Parathyroid adenoma (tissue), 2 donors: Measurements from ENCODE around the gene AKR1C3.

Experiments
- H2AFZ ChIP-seq: fragments of 300-600 bp; sonication (generic); one replicate; pipeline ENCODE4 v1.7.0; 2017; ENCODE audit warnings: antibody characterized with exemption, mild to moderate bottlenecking
- H3K27ac ChIP-seq: fragments of 300-600 bp; sonication (generic); one replicate; pipeline ENCODE4 v1.7.0; 2017
- H3K27me3 ChIP-seq: fragments of 300-600 bp; sonication (generic); one replicate; pipeline ENCODE4 v1.7.0; 2017; ENCODE audit warnings: low read length; ENCODE audit not compliant: control insufficient read depth, insufficient read depth
- H3K36me3 ChIP-seq: fragments of 300-600 bp; sonication (generic); one replicate; pipeline ENCODE4 v1.7.0; 2017; ENCODE audit warnings: low read length; ENCODE audit not compliant: control insufficient read depth, insufficient read depth
- H3K4me1 ChIP-seq: fragments of 300-600 bp; sonication (generic); one replicate; pipeline ENCODE4 v1.7.0; 2017; ENCODE audit warnings: control low read depth
- H3K4me2 ChIP-seq: fragments of 300-600 bp; sonication (generic); one replicate; pipeline ENCODE4 v1.7.0; 2017; ENCODE audit warnings: low read length
- H3K4me3 ChIP-seq: fragments of 300-600 bp; sonication (generic); one replicate; pipeline ENCODE4 v1.7.0; 2017; ENCODE audit warnings: low read depth, low read length
- H3K79me2 ChIP-seq: fragments of 300-600 bp; sonication (generic); one replicate; pipeline ENCODE4 v1.7.0; 2017; ENCODE audit warnings: control low read depth
- H3K9ac ChIP-seq: fragments of 300-600 bp; sonication (generic); one replicate; pipeline ENCODE4 v1.7.0; 2017; ENCODE audit warnings: mild to moderate bottlenecking
- H3K9me3 ChIP-seq: fragments of 300-600 bp; sonication (generic); one replicate; pipeline ENCODE4 v1.7.0; 2017; ENCODE audit warnings: low read length; ENCODE audit not compliant: control insufficient read depth
- CTCF ChIP-seq: fragments of 300-600 bp; sonication (generic); IDR thresholded peaks from one replicate; pipeline ENCODE4 v1.7.0; 2017; ENCODE audit warnings: antibody characterized with exemption, mild to moderate bottlenecking
- donor health status: primary hyperparathyroidism.

Gene AKR1C3

GRCh38 chr10:5079306-5079830 is 14.8 kb upstream of the AKR1C3 start:
- Histone ChIP-seq H3K4me1 (peaks cover 3% of the 10 kb centered on the region), H3K27me3 (no peaks in the 10 kb centered on the region), H3K36me3 (no peaks in the 10 kb centered on the region), H3K9me3 (no peaks in the 10 kb centered on the region), H3K4me2 (no peak overlapping the region), H3K27ac (no peak overlapping the region), H2AFZ (no peak overlapping the region), H3K79me2 (no peaks in the 10 kb centered on the region), H3K4me3 (no peak overlapping the region), H3K9ac (no peak overlapping the region)
- no peak for TF ChIP-seq CTCF

- H2AFZ ChIP-seq: no peak overlapping the region
- peaks cover 3% of the 10 kb centered on the region for H3K4me1 ChIP-seq
- no peaks in the 10 kb centered on the region for H3K9me3 ChIP-seq
- H3K4me3 ChIP-seq: no peak overlapping the region
- no peaks in the 10 kb centered on the region for H3K79me2 ChIP-seq
- no peak overlapping the region for H3K27ac ChIP-seq
- H3K36me3 ChIP-seq: no peaks in the 10 kb centered on the region
- no peak overlapping the region for H3K9ac ChIP-seq
- TF ChIP-seq CTCF: no peak
- H3K27me3 ChIP-seq: no peaks in the 10 kb centered on the region
- no peak overlapping the region for H3K4me2 ChIP-seq
These were observed 14.4 kb upstream of the AKR1C3 start for GRCh38 chr10:5079836-5080235.

- no peaks in the 10 kb centered on the region for H3K79me2 ChIP-seq
- TF ChIP-seq CTCF: no peak
- H3K9me3 ChIP-seq: no peaks in the 10 kb centered on the region
- H3K36me3 ChIP-seq: no peaks in the 10 kb centered on the region
- peaks cover 3% of the 10 kb centered on the region for H3K4me1 ChIP-seq
- no peak overlapping the region for H2AFZ ChIP-seq
- H3K9ac ChIP-seq: no peak overlapping the region
- H3K4me2 ChIP-seq: no peak overlapping the region
- H3K27ac ChIP-seq: no peak overlapping the region
- H3K4me3 ChIP-seq: no peak overlapping the region
- H3K27me3 ChIP-seq: no peaks in the 10 kb centered on the region
These were observed 13.1 kb upstream of the AKR1C3 start for GRCh38 chr10:5081091-5081490.

GRCh38 chr10:5088703-5089261 is 5.4 kb upstream of the AKR1C3 start:
- H3K4me2 ChIP-seq: no peak overlapping the region
- H3K4me1 ChIP-seq: no peaks in the 10 kb centered on the region
- no peak overlapping the region for H3K4me3 ChIP-seq
- H3K27ac ChIP-seq: no peak overlapping the region
- H3K36me3 ChIP-seq: no peaks in the 10 kb centered on the region
- H3K79me2 ChIP-seq: no peaks in the 10 kb centered on the region
- no peaks in the 10 kb centered on the region for H3K9me3 ChIP-seq
- H2AFZ ChIP-seq: no peak overlapping the region
- H3K9ac ChIP-seq: no peak overlapping the region
- TF ChIP-seq CTCF: no peak
- H3K27me3 ChIP-seq: no peaks in the 10 kb centered on the region

GRCh38 chr10:5089865-5090264 is 4.3 kb upstream of the AKR1C3 start:
- Histone ChIP-seq H3K4me1 (no peaks in the 10 kb centered on the region), H3K27ac (no peak overlapping the region), H3K79me2 (no peaks in the 10 kb centered on the region), H3K9me3 (no peaks in the 10 kb centered on the region), H2AFZ (no peak overlapping the region), H3K9ac (no peak overlapping the region), H3K4me3 (no peak overlapping the region), H3K36me3 (no peaks in the 10 kb centered on the region), H3K4me2 (no peak overlapping the region), H3K27me3 (no peaks in the 10 kb centered on the region)
- TF ChIP-seq CTCF: no peak
